A172 (cell line): ENCODE data around the gene UBASH3B. TPM values are rescaled to one million over a fixed set of nuclear protein-coding genes. Genes with fewer than 3 reads are reported as not detected.

Source experiments
- DNase-seq: peaks from one replicate; pipeline ENCODE4 v3.0.0-alpha.2; 2015; ENCODE audit warnings: low spot score
- total RNA-seq: library from RNA; depleted of rRNA; stranded (reverse); fragments of >200 nt; shearing (Covaris generic); gene quantifications from 2 replicates; pipeline ENCODE4 v1.2.3, GENCODE V29; 2014

Gene UBASH3B
- total RNA-seq, 1 experiment from 2014 or later, result 6.9 TPM

DNA sequence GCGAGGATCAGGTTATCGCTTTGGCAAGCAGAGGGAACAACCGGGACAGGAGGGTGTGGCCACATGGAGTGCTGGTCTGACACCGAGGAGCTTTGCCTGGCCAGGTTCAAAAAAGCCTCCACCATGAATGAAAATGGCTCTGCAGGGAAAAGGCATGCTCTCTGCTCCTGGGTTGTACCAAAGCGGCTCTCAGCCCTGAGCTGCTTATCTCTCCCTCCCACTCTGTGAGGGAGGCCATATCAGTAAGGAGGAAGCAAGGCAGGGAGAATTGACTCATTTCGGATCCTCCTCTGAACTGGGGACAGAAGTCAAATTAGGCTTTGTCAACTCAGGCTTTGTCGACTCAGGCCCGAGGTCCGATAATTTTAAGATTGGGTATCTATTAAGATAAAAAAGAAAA lies 99.9 kb downstream of the UBASH3B start:
- no peak for DNase-seq

DNA sequence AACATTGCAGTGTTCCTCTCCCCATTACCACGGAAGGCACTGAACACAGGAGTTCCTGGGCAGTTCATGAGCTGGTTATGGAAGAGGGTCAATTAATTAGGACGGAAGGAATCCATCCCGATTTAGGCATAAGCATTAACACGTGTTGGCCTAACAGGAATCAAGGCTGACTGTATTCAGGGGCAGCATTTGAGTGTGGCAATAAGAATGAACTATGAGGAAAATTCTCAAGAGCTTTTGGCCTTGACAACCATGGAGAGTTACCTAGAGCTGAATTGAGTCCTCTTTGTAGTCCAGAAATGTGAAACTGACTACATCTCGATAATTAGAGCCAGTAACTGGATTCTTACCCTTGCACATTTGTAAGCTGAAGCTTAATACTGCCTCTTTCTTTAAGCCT lies 100.4 kb downstream of the UBASH3B start:
- no peak for DNase-seq

DNA sequence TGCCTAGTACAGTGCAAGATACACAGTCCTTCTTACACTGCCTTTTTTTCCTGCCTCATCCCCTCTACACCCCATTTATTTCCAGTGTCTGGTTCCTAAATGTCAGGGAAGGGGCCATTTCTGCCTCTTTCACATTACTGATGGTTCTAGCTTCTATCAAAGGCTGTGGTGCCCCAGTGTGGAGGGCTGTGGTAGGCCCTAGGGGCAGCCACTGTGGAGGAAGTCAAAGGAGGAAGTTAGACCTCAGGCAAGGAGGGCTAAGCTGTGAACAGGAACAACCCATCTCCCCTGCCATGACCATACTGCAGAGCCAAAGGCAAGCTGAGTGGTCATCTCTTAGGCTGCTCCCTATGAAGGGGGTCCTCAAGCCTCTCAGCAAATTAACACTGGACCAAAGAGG lies 100.9 kb downstream of the UBASH3B start:
- DNase-seq, result no peak

DNA sequence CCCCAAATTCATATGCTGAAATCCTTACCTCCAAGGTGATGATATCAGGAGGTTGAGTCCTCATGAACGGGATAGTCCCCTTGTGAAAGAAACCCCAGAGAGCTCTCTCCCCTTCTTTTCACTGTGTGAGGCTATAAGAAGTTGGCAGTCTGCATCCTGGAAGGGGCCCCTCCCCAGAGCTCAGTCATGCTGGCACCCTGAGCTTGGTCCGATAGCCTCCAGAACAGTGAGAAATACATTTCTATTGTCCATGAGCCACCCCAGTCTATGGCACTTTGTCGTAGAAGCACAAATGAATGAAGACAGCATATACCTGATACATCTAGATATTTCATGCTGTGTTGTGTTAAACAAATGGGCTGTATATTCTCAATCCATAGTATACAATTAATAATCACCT lies 101.7 kb downstream of the UBASH3B start:
- DNase-seq, result no peak

DNA sequence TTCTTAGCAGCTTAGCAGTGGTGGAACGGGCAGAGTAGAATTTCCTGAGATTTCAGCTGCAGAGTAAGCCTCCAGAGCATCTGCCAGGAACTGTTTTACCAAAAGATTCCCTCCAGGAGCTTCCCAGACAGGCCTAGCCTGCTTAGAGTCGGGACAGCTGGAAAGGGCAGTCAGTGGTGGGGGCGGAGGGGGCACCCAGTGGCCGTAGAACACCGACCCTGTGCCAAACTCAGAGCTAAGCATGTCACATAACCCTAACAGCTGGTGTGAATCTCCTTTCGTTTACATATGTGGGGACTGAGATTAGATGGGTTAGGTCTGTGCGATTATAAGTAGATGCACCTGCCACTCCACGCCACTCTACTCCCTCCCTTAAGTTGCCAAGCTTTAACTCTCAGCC lies 102.8 kb downstream of the UBASH3B start:
- DNase-seq, result no peak

DNA sequence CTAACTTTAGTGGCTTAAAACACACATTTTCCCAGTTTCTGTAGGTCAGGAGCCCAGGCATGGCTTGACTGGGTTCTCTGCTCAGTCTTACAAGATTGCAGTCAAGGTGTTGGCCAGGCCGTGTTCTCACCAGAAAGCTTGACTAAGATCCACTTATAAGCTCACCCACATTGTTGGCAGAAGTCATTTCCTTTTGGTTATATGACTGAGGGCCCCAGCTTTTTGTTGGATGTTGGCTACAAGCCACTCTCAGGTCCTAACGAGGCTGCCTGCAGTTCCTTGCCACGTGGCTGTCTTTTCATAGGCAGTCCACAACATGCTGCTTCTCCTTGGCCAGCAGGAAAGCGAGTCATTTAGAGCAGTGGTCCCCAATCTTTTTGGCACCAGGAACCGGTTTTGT lies 103.5 kb downstream of the UBASH3B start:
- peak; percentile 19 for DNase-seq

DNA sequence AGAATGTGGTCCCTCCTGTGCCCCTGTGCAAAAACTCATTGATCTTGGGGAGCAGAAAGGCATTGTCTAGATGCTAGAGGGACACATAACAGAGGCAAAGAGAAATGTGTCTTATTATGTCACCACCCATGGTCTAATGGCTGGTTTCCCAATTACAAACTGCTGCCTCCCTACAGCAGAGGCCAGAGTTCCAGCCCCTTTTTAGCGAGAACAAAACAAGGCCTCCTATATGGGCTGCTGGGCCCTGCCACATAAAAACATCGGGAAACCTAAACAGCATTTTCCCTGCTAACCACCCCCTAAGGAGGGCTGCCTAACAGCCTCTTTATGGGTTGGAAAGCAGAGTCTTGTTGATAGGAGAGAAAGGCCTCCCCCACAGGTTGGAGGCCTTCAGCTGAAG lies 107.6 kb downstream of the UBASH3B start:
- DNase-seq, result no peak

DNA sequence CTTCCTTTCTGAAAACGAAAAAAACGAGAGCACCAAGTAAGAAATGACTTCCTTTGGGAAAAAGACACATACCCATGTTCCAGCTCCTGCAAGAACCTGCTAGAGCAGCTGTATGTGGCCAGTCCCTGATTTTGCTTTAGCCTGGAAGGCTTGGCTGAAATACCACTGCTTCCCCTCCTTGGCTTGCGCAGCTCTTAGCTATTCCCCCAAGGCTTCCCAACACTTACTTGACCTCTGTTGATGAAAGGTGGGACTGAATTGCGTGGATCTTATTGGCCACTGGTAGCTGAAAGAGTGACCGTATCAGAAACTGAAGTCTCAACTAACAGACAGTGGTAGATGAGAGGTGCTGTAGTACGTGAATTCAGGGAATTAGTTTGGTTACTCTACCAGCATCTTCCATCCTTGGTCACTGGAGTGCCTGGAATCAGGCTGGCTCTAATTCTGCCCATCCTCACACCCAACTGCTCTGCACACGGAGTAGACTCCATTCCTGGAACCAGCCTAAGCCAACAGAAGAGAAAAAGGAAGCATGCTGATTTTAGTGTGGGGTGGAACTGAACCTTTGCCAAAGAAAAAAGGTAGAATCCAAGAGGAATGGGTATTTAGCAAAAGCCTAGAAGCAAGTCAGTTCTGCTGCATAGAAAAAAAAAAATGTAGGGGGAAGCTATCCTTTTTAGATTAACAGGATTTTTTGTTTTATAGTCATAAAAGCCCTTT lies 109.0 kb downstream of the UBASH3B start:
- no peak for DNase-seq

DNA sequence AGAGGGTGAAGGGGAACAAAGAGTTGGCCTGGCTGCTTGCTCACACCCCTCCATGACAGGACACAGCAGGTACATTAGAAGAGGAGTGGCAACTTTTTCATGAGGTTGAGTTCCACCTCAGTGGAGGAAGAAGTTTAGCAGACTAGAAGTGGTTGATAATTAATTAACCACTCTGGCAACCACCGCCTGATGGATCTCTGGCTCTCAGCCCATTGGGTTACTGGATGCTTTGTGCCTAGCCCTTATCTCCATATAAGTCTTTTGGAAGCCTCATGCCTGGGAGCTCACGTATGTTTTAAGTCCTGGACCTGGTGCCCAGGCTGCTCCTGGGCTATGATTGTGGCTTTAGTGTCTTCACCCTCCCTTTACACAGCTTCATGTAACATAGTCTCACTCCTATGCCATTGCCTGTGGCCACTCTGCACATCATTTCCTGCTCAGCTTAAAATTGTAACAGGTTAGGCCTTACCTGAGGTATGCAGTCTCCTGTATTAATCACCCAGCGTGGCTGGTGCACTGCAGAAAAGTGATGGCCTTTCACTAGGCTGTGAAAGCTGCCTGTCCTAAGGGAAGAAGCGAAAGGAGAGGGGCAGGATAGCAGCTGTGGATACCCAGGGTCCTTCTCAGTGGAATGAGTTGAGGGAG lies 110.1 kb downstream of the UBASH3B start:
- no peak for DNase-seq

DNA sequence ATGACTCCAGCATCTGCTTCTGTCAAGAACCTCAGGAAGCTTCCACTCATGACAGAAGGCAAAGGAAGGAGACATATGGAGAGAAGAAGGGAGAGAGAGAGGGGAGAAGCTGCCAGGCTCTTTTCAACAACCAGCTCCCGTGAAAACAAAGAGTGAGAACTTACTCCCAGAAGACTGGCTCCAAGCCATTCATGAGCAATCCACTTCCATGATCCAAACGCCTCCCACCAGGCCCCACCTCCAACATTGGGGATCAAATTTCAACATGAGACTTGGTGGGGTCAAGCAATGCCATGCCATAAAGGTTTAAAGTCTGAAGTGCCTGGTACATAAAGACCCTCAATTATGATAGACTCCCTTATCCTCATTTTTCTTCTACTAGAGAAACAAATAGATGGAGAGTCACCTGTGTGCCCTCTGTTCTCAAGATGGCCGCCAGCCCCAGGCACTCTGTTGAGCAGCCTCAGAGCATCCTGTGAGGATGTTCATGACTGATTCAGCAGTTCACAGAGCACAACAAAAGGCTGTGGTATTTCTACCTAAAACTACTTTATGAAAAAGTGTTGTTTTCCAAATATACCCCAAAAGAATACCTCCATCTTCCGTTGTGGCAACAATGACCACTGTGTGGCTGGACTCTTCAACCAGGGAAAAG lies 113.7 kb downstream of the UBASH3B start:
- no peak for DNase-seq

DNA sequence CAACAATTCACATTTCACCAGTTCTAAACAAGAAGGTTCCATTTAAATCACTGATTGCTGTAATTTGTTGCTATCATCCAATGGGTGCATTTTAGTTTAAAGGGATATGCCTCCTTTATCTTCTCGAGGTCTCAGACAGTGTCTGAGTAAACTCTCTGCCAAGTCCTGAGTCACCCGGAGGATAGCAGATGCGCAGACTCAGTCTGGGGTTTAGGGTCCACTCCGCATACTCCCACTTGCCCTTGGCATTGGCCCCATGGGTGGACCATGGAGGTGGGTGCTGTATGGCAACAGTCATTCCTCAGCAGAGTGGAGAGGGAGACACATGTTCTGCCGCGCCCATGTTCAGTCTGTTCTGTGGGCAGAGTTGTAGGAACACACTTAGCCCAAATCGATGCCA lies 117.4 kb downstream of the UBASH3B start:
- DNase-seq, result peak; percentile 14

DNA sequence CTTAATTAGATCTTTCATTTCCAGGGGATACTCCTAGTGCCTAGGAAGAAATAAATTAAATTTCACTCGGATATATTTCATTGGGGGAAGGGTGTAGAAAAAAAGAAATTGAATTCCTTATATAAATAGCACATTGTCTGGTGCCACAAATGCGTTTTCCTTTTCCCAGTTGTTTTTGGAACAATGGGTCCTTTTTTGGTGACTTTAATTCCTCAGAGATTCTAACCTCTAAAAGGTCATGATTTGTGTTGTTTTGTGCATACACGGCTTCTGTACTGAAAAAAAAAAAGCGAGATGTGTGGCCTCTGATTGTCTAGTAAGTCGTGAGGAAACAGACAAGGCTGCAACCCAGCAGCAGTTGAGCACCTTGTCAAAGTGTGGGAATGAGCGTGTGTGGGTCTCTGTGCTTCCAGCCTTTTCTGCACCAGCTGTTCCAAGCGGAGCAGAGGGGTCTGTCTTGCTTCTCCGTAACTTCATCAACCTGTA lies 118.3 kb downstream of the UBASH3B start:
- DNase-seq, result no peak

DNA sequence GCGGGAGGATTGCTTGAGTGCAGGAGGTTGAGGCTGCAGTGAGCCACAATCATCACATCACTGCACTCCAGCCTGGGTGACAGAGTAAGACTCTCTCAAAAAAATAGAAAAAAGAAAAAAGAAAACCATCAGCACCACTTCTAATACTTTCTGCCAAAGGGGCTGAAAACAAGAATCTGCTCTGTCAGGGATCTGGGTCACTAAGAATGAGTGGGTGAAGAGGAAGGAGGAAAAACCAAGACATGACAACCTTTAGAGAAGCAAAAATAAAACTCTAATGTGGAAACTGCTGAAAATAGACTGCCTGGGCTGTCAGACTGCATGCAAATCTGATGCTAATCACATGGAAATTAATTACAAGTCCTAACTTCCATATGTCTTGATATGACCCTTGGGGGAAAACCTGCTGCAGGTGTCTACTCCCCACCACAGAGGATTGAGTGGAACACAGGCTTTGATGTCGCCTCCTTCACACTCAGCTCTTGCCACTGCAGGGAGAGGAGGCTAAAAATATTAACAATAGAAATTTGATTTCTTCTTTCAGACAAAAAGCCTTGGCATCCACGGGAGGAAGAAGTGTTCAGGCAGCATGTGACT lies 120.3 kb downstream of the UBASH3B start:
- no peak for DNase-seq

DNA sequence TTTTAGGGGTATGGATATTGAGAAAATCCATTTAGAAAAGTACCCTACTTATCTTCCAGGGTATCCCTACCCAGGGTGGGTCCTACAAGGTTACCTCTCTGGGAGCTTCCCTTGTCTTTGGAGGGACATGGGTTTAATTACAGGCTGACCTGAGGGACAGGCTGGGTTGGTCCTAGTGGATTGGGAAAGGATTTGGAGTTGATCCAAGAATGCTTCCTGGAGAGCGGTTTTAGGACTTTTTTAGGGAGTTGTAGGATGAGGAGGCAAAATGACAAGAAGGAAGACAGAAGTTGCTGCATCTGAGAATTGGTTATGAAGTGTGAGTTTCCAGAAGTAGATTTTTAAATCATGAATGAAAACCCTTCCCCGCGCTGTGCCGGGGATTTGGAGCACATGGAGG lies 121.0 kb downstream of the UBASH3B start:
- DNase-seq, result no peak

DNA sequence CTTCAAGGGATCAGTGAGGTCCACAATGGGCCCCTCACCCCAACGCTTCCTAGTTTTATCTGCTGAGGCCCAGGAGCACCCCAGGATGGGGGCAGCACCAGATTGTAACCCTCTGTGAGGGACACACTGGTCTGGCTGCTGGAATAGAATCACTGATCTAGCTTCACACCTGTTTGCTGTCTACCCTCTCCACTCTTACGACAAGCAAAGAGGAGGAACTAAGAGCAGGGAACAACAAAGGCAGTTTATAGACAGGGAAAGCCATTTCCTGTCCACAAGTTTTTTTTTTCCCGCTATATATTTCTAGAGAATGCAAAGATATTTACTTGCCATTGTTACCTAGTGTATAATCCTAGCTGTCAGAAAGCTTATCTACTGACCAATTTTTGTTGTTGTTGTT lies 121.8 kb downstream of the UBASH3B start:
- no peak for DNase-seq

DNA sequence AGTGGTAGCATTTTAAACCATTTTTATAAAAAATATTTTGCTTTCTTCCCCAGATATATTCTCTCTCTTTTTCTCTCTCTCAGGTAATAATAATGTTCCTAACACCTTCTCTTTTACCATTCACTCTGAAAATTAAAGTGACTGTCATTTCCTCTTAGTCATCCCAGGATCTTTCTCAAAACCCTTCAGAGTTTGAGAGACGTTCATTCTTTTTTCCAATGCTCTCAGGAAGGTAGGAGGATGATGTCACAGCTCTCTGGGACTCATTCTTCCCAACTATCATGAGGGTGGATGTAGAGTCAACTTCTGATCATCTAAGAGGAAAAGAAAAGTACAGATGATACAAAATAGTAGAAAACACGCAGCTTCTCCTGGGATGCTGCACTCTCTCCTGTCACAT lies 122.6 kb downstream of the UBASH3B start:
- DNase-seq, result peak; percentile 16

DNA sequence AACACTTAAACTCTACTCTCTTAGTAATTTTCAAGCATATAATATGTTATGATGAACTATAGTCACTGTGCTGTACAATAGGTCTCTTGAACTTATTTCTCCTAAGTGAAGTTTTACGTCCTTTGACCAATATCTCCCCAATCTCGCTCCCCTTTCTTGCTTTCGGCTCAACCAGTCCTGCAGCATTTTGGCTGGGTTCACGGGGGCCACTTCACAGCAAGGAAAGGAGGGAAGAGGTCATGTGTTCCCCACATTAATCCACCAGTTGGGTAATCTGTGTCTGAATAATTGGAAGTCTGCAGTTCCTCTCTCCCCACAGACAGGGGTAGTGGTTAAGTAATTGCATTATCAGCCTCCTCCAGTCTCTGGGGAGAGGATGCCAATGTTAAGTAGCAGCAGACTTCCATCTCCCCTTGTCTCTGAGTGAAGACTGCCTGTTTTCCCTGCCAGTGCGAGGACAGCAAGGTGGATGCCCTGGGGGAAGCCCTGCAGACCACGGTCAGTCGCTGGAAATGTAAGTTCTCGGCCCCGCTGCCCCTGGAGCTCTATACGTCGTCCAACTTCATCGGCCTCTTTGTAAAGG lies 123.6 kb downstream of the UBASH3B start:
- no peak for DNase-seq

DNA sequence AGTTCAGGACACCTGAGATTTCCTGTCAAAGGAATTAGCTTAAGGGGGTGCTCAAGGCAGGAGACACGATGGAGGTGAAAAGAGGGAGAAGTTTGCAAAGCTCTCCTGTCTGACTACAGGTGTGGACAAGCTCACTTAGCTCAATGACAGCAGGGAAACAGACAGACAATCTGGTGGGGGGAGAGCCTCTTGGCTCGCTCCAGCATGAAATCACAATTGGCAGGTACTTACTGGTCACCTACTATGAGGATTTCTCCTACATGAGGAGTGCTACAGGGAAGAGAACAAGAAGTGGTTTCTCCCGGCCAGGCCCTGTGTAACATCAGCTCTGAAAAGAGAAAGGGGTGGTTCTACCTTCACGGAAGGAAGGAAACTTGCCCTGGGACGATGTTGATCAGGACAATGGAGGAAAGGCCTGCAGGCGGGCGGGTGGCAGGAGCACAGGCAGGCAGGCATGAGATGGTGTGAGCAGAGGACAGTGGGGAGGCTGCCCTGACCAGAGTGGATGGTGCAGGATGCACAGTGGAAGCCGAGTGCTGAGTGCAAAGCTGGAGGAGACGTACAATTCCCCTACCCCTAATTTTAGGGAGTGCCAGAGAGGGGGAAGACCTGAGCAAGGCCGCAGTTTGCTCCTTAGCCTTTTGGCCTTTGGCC lies 124.9 kb downstream of the UBASH3B start:
- DNase-seq, result no peak

DNA sequence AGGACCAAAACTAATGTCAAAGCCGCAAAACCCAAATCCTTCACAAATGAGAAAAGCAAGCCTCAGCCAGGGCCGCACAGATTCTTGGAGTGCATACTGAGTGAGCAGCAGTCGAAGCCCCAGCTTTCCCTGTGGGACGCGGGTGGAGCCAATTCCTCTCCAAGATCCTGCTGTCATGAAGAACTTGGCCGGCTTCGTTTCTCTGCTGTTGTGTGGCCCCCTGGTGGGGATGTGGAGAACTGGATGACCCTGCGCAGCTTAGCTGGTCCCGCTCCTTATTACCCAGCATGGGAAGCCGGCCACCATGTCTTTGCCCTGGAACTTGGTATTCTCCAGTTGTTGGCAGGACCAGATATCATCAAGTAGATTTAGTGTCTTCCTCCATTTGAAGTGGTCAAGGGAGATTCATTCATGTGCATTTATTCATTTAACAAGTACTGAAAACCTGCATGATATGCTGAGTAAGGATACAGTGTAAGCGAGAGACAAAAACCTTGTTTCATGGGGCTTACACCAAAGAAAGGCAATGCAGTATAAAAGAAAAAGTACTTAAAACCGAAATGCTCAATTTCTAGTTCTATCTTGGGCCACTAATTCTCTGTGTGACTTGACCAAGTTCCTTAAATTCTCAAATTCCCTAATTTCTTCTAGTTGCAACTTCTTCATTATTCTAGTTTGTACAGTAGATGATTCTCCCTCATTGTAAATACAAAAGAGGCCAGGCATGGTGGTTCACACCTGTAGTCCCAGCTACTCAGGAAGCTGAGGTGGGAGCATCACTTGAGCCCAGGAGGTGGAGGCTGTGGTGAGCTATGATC lies 126.1 kb downstream of the UBASH3B start:
- peak; percentile 72 for DNase-seq

DNA sequence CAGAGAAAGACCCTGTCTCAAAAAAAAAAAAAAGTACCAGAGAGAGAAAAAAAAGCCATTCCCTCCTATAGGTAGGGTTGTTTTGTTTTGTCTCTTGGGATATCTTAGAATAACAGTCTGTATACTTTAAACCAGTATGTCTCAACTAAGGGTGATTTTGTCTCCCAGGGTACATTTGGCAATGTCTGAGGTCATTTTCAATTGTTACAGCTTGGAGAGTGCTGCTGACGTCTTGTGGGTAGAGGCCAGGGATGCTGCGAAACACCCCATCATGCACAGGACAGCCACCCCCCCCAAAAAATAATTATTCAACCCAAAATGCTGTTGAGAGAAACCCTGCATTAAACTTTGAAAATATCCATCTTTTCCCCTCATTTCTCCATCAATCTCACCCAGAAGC lies 126.7 kb downstream of the UBASH3B start:
- DNase-seq, result no peak
